Uterus (tissue), 4 donors: ENCODE data around the gene ZNF775. TPM values are rescaled to one million over a fixed set of nuclear protein-coding genes. Genes with fewer than 3 reads are reported as not detected.

Experiments used
- DNase-seq, 2 donors: peaks; one replicate each; pipeline ENCODE4 v3.0.0-alpha.2; 2019 to 2020
- H3K27ac ChIP-seq, 2 donors: fragments of 200-600 bp; sonication (generic); 1 replicate in 1 of 2; 2 replicates in 1 of 2; pipeline ENCODE4 v1.5.1; 2016 to 2018
- H3K27me3 ChIP-seq, 2 donors: fragments of 200-600 bp; sonication (generic); one replicate each; pipeline ENCODE4 v1.5.1; 2018 to 2019; ENCODE audit warnings: control low read depth in 1 of 2
- H3K36me3 ChIP-seq, 2 donors: fragments of 200-600 bp; sonication (generic); one replicate each; pipeline ENCODE4 v1.5.1; 2019; ENCODE audit warnings: control low read depth in 1 of 2
- H3K4me1 ChIP-seq, 2 donors: fragments of 200-600 bp; sonication (generic); one replicate each; pipeline ENCODE4 v1.5.1; 2018 to 2019; ENCODE audit warnings: control low read depth in 1 of 2
- H3K4me3 ChIP-seq, 2 donors: fragments of 200-600 bp; sonication (generic); 1 replicate in 1 of 2; 2 replicates in 1 of 2; pipeline ENCODE4 v1.5.1; 2018 to 2019; ENCODE audit warnings: mild to moderate bottlenecking in 1 of 2
- H3K9me3 ChIP-seq, 2 donors: fragments of 200-600 bp; sonication (generic); one replicate each; pipeline ENCODE4 v1.5.1; 2019; ENCODE audit warnings: control low read depth in 1 of 2
- POLR2A ChIP-seq, 2 donors: fragments of 450-650 bp; IDR thresholded peaks; one replicate each; pipeline ENCODE4 v1.6.1; 2016; ENCODE audit warnings: antibody characterized with exemption in 2 of 2, mild to moderate bottlenecking in 1 of 2, moderate library complexity in 1 of 2
- intact Hi-C: fragments of 100-400 bp; cut with DNase I; formaldehyde crosslinking; loops from one replicate; pipeline ENCODE4 v1.15.1; 2023; ENCODE audit warnings: low total_unique reads
- total RNA-seq, 4 donors: library from RNA; depleted of rRNA in 3 of 4; stranded (reverse); fragments of >200 nt in 3 of 4; gene quantifications; one replicate each; pipeline versions ENCODE4 v1.1.0 to v1.2.4, GENCODE V29; 2014 to 2023
- TF ChIP-seq, protein P1 (sequence below), 4 experiments: fragments of 200-600 bp in 2 of 4; fragments of 450-650 bp in 2 of 4; sonication (generic) in 2 of 4; IDR thresholded peaks; one replicate each; pipeline ENCODE4 v1.5.1; 2016 to 2019; ENCODE audit warnings: antibody characterized with exemption in 4 of 4, mild to moderate bottlenecking in 2 of 4, moderate library complexity in 1 of 4
- donor health status: DM: yes; HTN: yes; CAD: no.

The ZNF775 gene
- total RNA-seq, 4 donors from 2014 or later, result 2.0 to 8.4 (median 6.7) TPM; not detected in 1

DNA sequence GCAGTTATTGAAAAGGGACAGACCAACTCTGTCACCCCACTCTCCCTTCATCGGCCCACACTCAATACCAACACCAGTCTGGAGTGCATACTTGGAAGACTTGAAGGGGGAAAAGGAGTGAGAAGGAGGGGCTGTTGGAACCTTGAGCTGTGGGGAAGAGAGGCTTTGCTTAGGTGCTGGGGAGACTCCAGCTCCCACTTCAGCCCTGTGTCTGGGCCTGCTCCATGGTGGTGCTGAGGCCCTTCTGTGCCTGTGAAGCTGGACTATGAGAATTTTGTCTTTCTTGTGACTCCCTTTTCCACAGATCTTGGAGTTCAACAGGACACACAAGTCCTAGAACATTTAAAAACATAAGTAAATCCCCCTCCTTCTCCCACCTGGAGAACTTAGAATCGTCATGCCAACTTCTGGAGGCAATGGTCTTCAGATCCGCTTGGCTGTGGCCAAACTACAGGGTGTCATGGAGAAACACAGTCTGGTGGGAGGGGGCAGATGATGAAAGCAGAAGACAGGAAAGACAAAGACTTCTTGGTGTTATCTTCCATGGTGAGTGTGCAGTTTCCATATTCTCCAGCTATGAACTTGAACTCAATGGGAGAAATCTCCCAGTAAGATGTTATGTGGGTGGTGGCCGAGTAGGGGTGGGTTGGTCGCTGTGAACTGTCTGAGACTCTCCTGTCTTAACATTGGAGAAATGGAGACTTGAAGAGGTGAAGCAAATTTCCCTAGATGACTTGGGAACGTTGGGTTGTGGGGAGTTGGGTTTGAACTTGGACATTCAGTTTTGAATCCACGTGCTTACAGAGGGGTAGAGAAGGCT lies 52.9 kb downstream of the ZNF775 start:
- no peak for DNase-seq
- no peaks in the 10 kb centered on the region for H3K27me3 ChIP-seq
- H3K9me3 ChIP-seq, result no peaks in the 10 kb centered on the region
- H3K36me3 ChIP-seq, result no peaks in the 10 kb centered on the region
- no peak overlapping the region for H3K4me3 ChIP-seq
- TF ChIP-seq POLR2A (IDR thresholded peaks at IDR 0.05), result no peak
- TF ChIP-seq, protein P1, sequence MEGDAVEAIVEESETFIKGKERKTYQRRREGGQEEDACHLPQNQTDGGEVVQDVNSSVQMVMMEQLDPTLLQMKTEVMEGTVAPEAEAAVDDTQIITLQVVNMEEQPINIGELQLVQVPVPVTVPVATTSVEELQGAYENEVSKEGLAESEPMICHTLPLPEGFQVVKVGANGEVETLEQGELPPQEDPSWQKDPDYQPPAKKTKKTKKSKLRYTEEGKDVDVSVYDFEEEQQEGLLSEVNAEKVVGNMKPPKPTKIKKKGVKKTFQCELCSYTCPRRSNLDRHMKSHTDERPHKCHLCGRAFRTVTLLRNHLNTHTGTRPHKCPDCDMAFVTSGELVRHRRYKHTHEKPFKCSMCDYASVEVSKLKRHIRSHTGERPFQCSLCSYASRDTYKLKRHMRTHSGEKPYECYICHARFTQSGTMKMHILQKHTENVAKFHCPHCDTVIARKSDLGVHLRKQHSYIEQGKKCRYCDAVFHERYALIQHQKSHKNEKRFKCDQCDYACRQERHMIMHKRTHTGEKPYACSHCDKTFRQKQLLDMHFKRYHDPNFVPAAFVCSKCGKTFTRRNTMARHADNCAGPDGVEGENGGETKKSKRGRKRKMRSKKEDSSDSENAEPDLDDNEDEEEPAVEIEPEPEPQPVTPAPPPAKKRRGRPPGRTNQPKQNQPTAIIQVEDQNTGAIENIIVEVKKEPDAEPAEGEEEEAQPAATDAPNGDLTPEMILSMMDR (IDR thresholded peaks at IDR 0.05), result no peak
- intact Hi-C loops, result no loop called here
- H3K4me1 ChIP-seq, result peaks cover 0 to 6% of the 10 kb centered on the region in 2 donors
- no peak overlapping the region for H3K27ac ChIP-seq

DNA sequence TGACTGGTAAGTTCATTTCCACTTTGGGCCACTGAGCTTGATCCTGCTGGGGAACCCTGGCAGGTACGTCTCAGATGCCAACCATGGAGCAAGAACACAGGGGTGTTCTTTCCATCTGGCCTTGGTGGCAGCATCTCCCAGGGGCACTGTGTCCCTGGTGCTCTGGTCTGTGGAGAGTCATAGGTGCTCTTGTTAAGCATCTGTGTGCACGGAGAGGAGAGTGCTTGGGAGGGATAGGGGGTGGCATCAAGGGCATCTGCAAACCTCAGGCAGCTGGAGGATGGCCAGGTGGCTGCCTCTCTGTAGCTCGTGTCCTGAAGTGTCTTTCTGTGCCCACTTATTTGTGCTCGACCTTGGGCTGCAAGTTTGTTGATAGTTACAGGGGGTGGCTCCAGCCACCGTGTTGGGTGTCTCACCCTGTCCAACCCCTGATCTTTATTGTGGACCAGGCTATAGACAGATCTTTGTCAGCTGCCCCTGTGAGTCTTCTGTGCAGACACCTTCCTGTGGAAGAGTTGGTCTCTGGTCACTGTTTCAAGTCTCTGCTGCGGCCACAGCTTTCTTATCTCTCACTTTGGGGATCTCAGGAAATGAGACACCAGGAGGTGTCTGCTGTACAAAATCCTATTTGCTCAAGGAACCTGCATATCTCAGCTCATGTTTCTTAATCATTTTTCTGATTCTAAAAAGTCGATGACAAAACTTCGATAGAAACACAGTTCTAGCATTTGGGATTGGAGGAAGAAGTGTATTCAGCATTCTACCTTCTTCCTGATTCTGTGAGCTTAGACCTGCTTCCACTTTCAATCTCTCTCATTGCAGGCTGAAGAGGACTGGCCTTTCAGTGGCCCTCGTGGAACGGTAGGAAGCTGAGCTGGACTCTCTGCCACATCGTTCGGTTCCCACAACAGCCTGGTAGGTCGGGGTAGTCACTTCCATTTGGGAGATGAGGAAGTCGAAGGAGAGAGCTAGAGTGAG lies 54.1 kb downstream of the ZNF775 start:
- Histone ChIP-seq H3K4me1 (peaks cover 0 to 6% of the 10 kb centered on the region in 2 donors), H3K36me3 (no peaks in the 10 kb centered on the region), H3K27me3 (no peaks in the 10 kb centered on the region), H3K4me3 (no peak overlapping the region), H3K9me3 (no peaks in the 10 kb centered on the region), H3K27ac (no peak overlapping the region)
- DNase-seq, result no peak
- intact Hi-C loops, result no loop called here
- TF ChIP-seq, protein P1 (IDR thresholded peaks at IDR 0.05), result no peak
- TF ChIP-seq POLR2A (IDR thresholded peaks at IDR 0.05), result no peak

DNA sequence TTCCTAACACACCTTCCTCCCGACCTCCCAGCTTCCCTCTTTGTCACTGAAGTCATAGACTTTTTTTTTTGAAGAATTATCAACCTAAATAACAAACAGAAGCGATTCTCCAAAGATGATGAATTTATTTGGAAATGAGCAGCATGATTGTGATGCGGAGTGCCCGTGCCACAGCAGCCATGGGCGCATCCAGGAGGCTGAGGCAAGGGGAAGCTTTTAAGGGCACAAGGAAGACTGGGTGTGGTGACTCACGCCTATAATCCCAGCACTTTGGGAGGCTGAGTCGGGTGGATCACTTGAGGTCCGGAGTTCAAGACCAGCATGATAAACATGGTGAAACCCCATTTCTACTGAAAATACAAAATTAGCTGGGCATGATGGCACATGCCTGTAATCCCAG lies 55.1 kb downstream of the ZNF775 start:
- TF ChIP-seq, protein P1 (IDR thresholded peaks at IDR 0.05), result no peak
- TF ChIP-seq POLR2A (IDR thresholded peaks at IDR 0.05), result no peak
- H3K36me3 ChIP-seq, result no peaks in the 10 kb centered on the region
- H3K9me3 ChIP-seq, result no peaks in the 10 kb centered on the region
- no peak overlapping the region for H3K4me3 ChIP-seq
- H3K27me3 ChIP-seq, result no peaks in the 10 kb centered on the region
- no peak for DNase-seq
- no peak overlapping the region for H3K27ac ChIP-seq
- intact Hi-C loops, result no loop called here
- H3K4me1 ChIP-seq, result peaks cover 0 to under 1% of the 10 kb centered on the region in 2 donors

DNA sequence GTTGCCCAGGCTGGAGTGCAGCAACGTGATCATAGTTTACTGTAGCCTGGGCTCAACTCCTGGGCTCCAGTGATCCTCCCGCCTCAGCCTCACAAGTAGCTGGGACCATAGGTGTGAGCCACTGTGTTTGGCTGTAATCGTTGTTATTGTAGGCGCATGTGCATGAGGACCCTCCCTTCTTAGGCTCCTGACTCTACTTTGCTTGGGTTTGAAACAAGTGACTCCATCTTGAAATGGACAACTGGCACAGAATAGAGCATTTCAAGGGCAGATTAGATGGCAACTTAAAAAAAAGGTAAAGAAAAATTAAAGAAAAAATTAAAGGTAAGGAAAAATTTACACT lies 55.9 kb downstream of the ZNF775 start:
- no peak for TF ChIP-seq POLR2A (IDR thresholded peaks at IDR 0.05)
- TF ChIP-seq, protein P1 (IDR thresholded peaks at IDR 0.05), result no peak
- Histone ChIP-seq H3K27me3 (no peaks in the 10 kb centered on the region), H3K4me1 (no peaks in the 10 kb centered on the region), H3K36me3 (no peaks in the 10 kb centered on the region), H3K9me3 (no peaks in the 10 kb centered on the region), H3K27ac (no peak overlapping the region), H3K4me3 (no peak overlapping the region)
- no peak for DNase-seq
- intact Hi-C loops, result no loop called here
